BJ (cell line): Measurements from ENCODE around the gene TJP2. TPM values are rescaled to one million over a fixed set of nuclear protein-coding genes. Genes with fewer than 3 reads are reported as not detected.

Source experiments
- CTCF ChIA-PET: fragments of 350-600 bp; formaldehyde crosslinking; extraction: SDS; loops from one replicate; lab custom pipeline; 2021; ENCODE audit warnings: antibody characterized with exemption, inconsistent platforms; lab: Yijun Ruan, JAX
- POLR2A ChIA-PET: fragments of 300-600 bp; sonication (Branson Sonifier 250); formaldehyde crosslinking; extraction: SDS; loops from one replicate; lab custom pipeline; 2021; ENCODE audit warnings: antibody characterized with exemption; lab: Charles Lee
- DNase-seq: peaks from one replicate; pipeline ENCODE4 v3.0.0-alpha.2; 2011; ENCODE audit warnings: low read depth
- H3K27me3 ChIP-seq: 2 replicates; pipeline ENCODE4 v1.6.0; 2011; ENCODE audit warnings: low read length; ENCODE audit not compliant: control insufficient read depth, insufficient read depth
- H3K36me3 ChIP-seq: 2 replicates; pipeline ENCODE4 v1.5.1; 2011; ENCODE audit warnings: low read length; ENCODE audit not compliant: control insufficient read depth, insufficient read depth
- H3K4me3 ChIP-seq: 2 replicates; pipeline ENCODE4 v1.5.1; 2011; ENCODE audit warnings: low read depth, mild to moderate bottlenecking, control low read depth, low read length
- polyA plus RNA-seq: library from polyadenylated mRNA; depleted of rRNA; stranded (reverse); fragments of >200 nt; gene quantifications from 2 replicates; pipeline ENCODE4 v1.2.3, GENCODE V29; 2011
- TF ChIP-seq, protein P1 (sequence below): IDR thresholded peaks from 2 replicates; pipeline ENCODE4 v1.5.1; 2011; ENCODE audit warnings: low read depth, mild to moderate bottlenecking, control low read depth, inconsistent platforms, low read length, moderate library complexity; ENCODE audit not compliant: insufficient read depth

Gene TJP2
- polyA plus RNA-seq, 1 experiment: 5.6 TPM

DNA sequence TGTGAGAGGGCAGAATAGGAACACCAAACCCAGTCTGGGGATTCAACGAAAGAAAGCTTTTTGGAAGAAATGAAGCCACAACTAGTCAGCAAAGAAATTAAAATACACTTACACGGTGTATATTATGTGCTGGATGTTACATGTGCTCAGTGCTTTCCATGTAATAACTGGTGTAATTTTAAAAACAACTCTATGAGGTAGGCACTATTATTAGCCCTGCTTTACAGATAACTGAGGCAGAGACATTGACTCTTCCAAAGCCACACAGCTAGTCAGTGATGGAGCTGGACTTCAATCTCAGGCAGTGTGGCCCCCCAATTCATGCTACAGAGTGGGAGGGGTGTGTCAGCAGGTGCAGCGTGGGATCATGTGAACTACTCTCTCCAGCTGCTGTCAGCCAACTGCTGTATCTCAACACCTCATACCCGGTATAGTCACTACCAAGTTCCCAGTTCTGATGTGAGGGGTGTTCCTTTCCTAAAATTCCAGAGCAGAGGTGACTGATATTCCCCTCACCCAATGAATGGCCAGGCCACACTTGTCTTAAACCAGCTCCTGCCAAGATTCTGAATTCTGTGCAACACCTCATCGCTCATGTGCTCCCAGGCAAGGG lies 33.8 kb upstream of the TJP2 start:
- no peak overlapping the region for H3K4me3 ChIP-seq
- ChIA-PET POLR2A (no interaction called here), CTCF (interaction anchor here (1.5 kb wide), 1 partner anchor 53 kb away, joined by 4 read pairs; no protein-coding TSS in a partner anchor)
- no peaks in the 10 kb centered on the region for H3K36me3 ChIP-seq
- H3K27me3 ChIP-seq: no peaks in the 10 kb centered on the region
- TF ChIP-seq, protein P1, sequence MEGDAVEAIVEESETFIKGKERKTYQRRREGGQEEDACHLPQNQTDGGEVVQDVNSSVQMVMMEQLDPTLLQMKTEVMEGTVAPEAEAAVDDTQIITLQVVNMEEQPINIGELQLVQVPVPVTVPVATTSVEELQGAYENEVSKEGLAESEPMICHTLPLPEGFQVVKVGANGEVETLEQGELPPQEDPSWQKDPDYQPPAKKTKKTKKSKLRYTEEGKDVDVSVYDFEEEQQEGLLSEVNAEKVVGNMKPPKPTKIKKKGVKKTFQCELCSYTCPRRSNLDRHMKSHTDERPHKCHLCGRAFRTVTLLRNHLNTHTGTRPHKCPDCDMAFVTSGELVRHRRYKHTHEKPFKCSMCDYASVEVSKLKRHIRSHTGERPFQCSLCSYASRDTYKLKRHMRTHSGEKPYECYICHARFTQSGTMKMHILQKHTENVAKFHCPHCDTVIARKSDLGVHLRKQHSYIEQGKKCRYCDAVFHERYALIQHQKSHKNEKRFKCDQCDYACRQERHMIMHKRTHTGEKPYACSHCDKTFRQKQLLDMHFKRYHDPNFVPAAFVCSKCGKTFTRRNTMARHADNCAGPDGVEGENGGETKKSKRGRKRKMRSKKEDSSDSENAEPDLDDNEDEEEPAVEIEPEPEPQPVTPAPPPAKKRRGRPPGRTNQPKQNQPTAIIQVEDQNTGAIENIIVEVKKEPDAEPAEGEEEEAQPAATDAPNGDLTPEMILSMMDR: no peak
- no peak for DNase-seq

DNA sequence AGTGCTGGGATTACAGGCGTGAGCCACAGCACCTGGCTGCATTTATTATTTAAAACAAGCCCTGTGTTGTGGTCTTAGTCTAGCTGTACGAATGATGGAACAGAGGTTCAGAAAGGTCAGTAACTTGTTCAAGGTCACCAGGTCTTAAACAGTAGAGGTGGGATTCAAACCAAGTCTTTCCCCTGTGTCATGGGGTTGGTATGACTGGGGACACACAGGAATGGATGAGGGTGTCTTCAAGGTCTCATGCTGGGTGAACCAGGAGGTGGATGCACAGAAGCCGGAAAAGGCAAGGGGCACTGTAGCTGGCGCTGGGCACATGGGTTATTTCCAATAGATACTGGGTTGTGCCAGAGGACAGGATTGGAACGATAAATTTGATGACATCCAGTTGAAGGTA lies 32.2 kb upstream of the TJP2 start:
- TF ChIP-seq, protein P1: no peak
- H3K27me3 ChIP-seq: no peaks in the 10 kb centered on the region
- DNase-seq: no peak
- H3K36me3 ChIP-seq: no peaks in the 10 kb centered on the region
- ChIA-PET CTCF (no interaction called here), POLR2A (no interaction called here)
- no peak overlapping the region for H3K4me3 ChIP-seq

DNA sequence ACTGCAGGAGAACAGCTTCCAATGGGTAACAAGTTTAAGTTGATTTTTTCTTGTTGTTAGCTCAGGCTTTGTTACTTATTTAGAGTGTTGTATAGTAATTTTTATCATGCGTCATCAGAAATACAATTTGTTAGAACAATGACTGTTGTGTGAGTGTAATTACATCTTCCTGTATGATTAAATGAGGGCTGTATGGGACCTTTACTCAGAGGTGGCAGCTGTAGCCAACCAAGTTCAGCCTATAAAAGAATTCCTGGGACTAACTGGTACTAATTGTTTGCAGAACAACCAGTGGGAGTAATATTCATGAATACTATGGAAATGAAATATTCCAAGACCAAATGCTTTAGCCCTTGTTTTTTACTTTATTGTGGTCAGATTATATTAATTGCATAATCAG lies 30.8 kb upstream of the TJP2 start:
- ChIA-PET CTCF (interaction anchor here (0.6 to 1.4 kb wide), 3 partner anchors 10 to 728 kb away, joined by 3 to 5 read pairs (median 5); no protein-coding TSS in a partner anchor), POLR2A (no interaction called here)
- no peaks in the 10 kb centered on the region for H3K27me3 ChIP-seq
- no peak for DNase-seq
- H3K36me3 ChIP-seq: no peaks in the 10 kb centered on the region
- TF ChIP-seq, protein P1: no peak
- no peak overlapping the region for H3K4me3 ChIP-seq

DNA sequence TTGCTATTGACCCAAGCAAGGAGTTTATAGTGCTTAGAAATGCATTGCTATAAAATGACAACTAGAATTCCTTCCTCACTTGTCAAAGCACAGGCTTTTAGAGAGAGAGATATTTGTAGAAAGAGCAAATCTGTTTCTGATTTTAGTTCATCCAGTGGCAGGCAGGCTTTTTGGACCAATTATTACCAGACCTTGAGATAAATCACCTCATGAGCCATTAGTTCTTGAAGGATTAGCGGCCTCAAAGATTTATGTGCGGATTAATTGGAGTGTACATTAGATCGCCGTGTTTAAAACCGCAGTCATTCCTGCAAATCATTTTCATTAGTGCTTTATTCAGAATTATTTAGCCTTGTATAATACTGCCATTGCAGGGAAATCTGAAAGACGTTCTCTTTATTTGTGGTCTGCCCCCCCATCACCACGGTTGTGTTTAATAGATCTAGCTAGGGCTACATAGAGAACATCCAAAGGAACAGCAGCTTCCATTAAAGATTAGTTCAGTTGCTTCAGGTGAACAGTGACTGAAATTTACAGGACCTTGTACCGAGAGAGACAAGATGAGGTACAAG lies 28.8 kb upstream of the TJP2 start:
- ChIA-PET CTCF (interaction anchor here (1.1 kb wide), 1 partner anchor 24 kb away, joined by 3 read pairs; no protein-coding TSS in a partner anchor), POLR2A (no interaction called here)
- H3K27me3 ChIP-seq: no peaks in the 10 kb centered on the region
- H3K36me3 ChIP-seq: no peaks in the 10 kb centered on the region
- DNase-seq: peak; percentile 86
- no peak overlapping the region for H3K4me3 ChIP-seq
- TF ChIP-seq, protein P1: no peak

DNA sequence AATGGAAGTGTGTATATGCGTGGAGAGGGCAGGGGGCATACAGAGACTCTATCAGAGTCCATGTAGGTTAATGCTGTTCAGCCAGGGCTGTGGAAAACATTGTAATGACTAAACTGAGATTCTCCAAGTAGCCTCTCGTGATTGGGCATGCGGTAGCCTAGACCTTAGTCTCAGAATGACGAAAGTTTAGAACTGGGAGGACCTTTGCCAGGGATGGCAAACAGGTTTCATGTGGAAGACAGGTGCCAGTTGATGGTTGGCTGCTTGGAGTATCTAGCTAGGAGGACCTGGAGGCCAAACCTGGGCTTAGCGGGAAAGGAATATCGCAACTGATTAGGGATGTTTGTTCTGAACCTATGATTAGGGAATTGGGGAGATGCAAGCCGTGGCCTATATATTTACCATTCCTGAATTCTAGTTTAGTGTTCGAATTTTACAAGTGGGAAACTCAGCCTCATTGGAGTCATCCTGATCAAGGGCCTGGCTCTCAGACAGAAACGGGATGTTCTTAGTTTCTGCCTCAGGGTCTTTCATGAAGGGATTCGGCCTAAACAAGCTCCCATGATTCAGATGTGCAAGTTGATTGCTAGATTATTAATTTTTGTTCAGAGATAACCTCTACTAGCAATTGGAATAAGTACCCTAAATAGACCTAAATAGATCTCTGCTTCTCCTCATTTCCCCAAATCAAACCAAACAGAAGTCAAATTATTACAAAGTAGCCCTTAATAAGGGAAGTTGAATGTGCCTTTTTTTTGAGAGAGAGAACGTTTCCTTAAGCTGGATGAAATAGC lies 26.8 kb upstream of the TJP2 start:
- ChIA-PET POLR2A (no interaction called here), CTCF (interaction anchor here (1.2 to 1.6 kb wide), 2 partner anchors 10 to 46 kb away, joined by 3 to 4 read pairs; no protein-coding TSS in a partner anchor)
- no peak overlapping the region for H3K4me3 ChIP-seq
- no peaks in the 10 kb centered on the region for H3K27me3 ChIP-seq
- H3K36me3 ChIP-seq: no peaks in the 10 kb centered on the region
- TF ChIP-seq, protein P1: no peak
- no peak for DNase-seq
